Measurements from ENCODE around the gene HTR6. TPM values are rescaled to one million over a fixed set of nuclear protein-coding genes. Genes with fewer than 3 reads are reported as not detected.
A peak's percentile ranks its signal among the peaks of the same experiment; 100 is the strongest.

HTR6 gene
- total and polyA plus RNA-seq, 2 donors (not counting 1 experiment from before 2014, with no cell fraction given), result under 0.01 to 0.02 TPM

- peak; percentile 19 to 43 for DNase-seq (ENCODE audit: low read depth in 2 of 2)
- H3K79me2 ChIP-seq (ENCODE audit: control insufficient read depth, insufficient read depth, low read length), result peaks cover 75% of the 10 kb centered on the region
These were observed 16.0 kb upstream of the HTR6 start for GRCh38 chr1:19648689-19649088.

GRCh38 chr1:19650416-19651140 is 14.1 kb upstream of the HTR6 start:
- H2AFZ ChIP-seq (ENCODE audit: low read length), result no peak overlapping the region
- H4K20me1 ChIP-seq (ENCODE audit: control insufficient read depth, extremely low read depth, insufficient read depth, low read length), result no peaks in the 10 kb centered on the region
- H3K36me3 ChIP-seq (ENCODE audit: control insufficient read depth, insufficient read depth, low read length), result peaks cover 3% of the 10 kb centered on the region
- peak overlapping the region in 1 of 4 experiments; percentile 12 for H3K4me3 ChIP-seq (replicated peaks in 1 of 4; ENCODE audit: control extremely low read depth in 1 of 4, insufficient read depth in 1 of 4, low read depth in 3 of 4, low read length in 4 of 4)
- H3K79me2 ChIP-seq (ENCODE audit: control insufficient read depth, insufficient read depth, low read length), result peaks cover 79% of the 10 kb centered on the region
- peak overlapping the region; percentile 91 for H3K27ac ChIP-seq (ENCODE audit: insufficient read depth, low read length)
- peak overlapping the region; percentile 68 for H3K4me2 ChIP-seq (ENCODE audit: extremely low read depth, insufficient read depth, low read length)
- peak overlapping the region; percentile 26 for H3K9ac ChIP-seq (ENCODE audit: insufficient read depth, low read length)
- H3K27me3 ChIP-seq (ENCODE audit: control insufficient read depth, insufficient read depth, low read length), result no peaks in the 10 kb centered on the region
- peaks cover 41% of the 10 kb centered on the region for H3K4me1 ChIP-seq (ENCODE audit: control insufficient read depth, extremely low read depth, insufficient read depth, low read length)
- DNase-seq (ENCODE audit: low read depth in 2 of 2), result no peak
- no peaks in the 10 kb centered on the region for H3K9me3 ChIP-seq (ENCODE audit: control insufficient read depth, insufficient read depth, low read depth, low read length)
- TF ChIP-seq, protein P1, sequence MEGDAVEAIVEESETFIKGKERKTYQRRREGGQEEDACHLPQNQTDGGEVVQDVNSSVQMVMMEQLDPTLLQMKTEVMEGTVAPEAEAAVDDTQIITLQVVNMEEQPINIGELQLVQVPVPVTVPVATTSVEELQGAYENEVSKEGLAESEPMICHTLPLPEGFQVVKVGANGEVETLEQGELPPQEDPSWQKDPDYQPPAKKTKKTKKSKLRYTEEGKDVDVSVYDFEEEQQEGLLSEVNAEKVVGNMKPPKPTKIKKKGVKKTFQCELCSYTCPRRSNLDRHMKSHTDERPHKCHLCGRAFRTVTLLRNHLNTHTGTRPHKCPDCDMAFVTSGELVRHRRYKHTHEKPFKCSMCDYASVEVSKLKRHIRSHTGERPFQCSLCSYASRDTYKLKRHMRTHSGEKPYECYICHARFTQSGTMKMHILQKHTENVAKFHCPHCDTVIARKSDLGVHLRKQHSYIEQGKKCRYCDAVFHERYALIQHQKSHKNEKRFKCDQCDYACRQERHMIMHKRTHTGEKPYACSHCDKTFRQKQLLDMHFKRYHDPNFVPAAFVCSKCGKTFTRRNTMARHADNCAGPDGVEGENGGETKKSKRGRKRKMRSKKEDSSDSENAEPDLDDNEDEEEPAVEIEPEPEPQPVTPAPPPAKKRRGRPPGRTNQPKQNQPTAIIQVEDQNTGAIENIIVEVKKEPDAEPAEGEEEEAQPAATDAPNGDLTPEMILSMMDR (conservative IDR thresholded peaks at IDR 0.05 in 1 of 2, IDR thresholded peaks at IDR 0.05 in 1 of 2; ENCODE audit: low read depth in 1 of 2, low read length in 2 of 2), result no peak
- TF ChIP-seq EZH2 (IDR thresholded peaks at IDR 0.05; ENCODE audit: low read length, missing control alignments), result no peak

More at GRCh38 chr1:19648689-19649088, 16.0 kb upstream of the HTR6 start:
- H3K9ac ChIP-seq (ENCODE audit: insufficient read depth, low read length), result no peak overlapping the region
- no peak overlapping the region for H3K4me2 ChIP-seq (ENCODE audit: extremely low read depth, insufficient read depth, low read length)
- no peaks in the 10 kb centered on the region for H4K20me1 ChIP-seq (ENCODE audit: control insufficient read depth, extremely low read depth, insufficient read depth, low read length)
- H3K4me3 ChIP-seq (replicated peaks in 1 of 4; ENCODE audit: control extremely low read depth in 1 of 4, insufficient read depth in 1 of 4, low read depth in 3 of 4, low read length in 4 of 4), result no peak overlapping the region
- no peaks in the 10 kb centered on the region for H3K27me3 ChIP-seq (ENCODE audit: control insufficient read depth, insufficient read depth, low read length)
- peaks cover 32% of the 10 kb centered on the region for H3K4me1 ChIP-seq (ENCODE audit: control insufficient read depth, extremely low read depth, insufficient read depth, low read length)
- no peak overlapping the region for H3K27ac ChIP-seq (ENCODE audit: insufficient read depth, low read length)
- TF ChIP-seq, protein P1 (conservative IDR thresholded peaks at IDR 0.05 in 1 of 2, IDR thresholded peaks at IDR 0.05 in 1 of 2; ENCODE audit: low read depth in 1 of 2, low read length in 2 of 2), result peak; percentile 32 to 36
- TF ChIP-seq EZH2 (IDR thresholded peaks at IDR 0.05; ENCODE audit: low read length, missing control alignments), result no peak
- H3K9me3 ChIP-seq (ENCODE audit: control insufficient read depth, insufficient read depth, low read depth, low read length), result no peaks in the 10 kb centered on the region
- H3K36me3 ChIP-seq (ENCODE audit: control insufficient read depth, insufficient read depth, low read length), result peaks cover 1% of the 10 kb centered on the region
- H2AFZ ChIP-seq (ENCODE audit: low read length), result no peak overlapping the region

GRCh38 chr1:19651141-19651737 is 13.4 kb upstream of the HTR6 start:
- Histone ChIP-seq H3K79me2 (ENCODE audit: control insufficient read depth, insufficient read depth, low read length) (peaks cover 72% of the 10 kb centered on the region), H3K4me2 (ENCODE audit: extremely low read depth, insufficient read depth, low read length) (peak overlapping the region; percentile 52), H3K9ac (ENCODE audit: insufficient read depth, low read length) (peak overlapping the region; percentile 26), H4K20me1 (ENCODE audit: control insufficient read depth, extremely low read depth, insufficient read depth, low read length) (no peaks in the 10 kb centered on the region), H3K27me3 (ENCODE audit: control insufficient read depth, insufficient read depth, low read length) (no peaks in the 10 kb centered on the region), H3K4me3 (replicated peaks in 1 of 4; ENCODE audit: control extremely low read depth in 1 of 4, insufficient read depth in 1 of 4, low read depth in 3 of 4, low read length in 4 of 4) (peak overlapping the region in 1 of 4 experiments; percentile 12), H3K4me1 (ENCODE audit: control insufficient read depth, extremely low read depth, insufficient read depth, low read length) (peaks cover 34% of the 10 kb centered on the region), H2AFZ (ENCODE audit: low read length) (no peak overlapping the region), H3K9me3 (ENCODE audit: control insufficient read depth, insufficient read depth, low read depth, low read length) (no peaks in the 10 kb centered on the region), H3K27ac (ENCODE audit: insufficient read depth, low read length) (peak overlapping the region; percentile 91), H3K36me3 (ENCODE audit: control insufficient read depth, insufficient read depth, low read length) (peaks cover 2% of the 10 kb centered on the region)
- TF ChIP-seq, protein P1 (conservative IDR thresholded peaks at IDR 0.05 in 1 of 2, IDR thresholded peaks at IDR 0.05 in 1 of 2; ENCODE audit: low read depth in 1 of 2, low read length in 2 of 2), result peak; percentile 73 to 78
- no peak for TF ChIP-seq EZH2 (IDR thresholded peaks at IDR 0.05; ENCODE audit: low read length, missing control alignments)
- peak; percentile 45 to 56 for DNase-seq (ENCODE audit: low read depth in 2 of 2)

Measured in fibroblast of lung (primary cell).